ENCODE measurements around the gene RHBDL2. TPM values are rescaled to one million over a fixed set of nuclear protein-coding genes. Genes with fewer than 3 reads are reported as not detected.
"Not testable (repeated sequence)": the region's sequence is repeated elsewhere in the genome, so short reads cannot be mapped to it uniquely, and the experiment has no call there.

Gene RHBDL2
- total and polyA plus RNA-seq, 10 of the 15 experiments (the other 5 are each of a cell fraction or from before 2014, with no cell fraction given), result 0.05 TPM; not detected in 9

- Histone ChIP-seq H3K36me3 (ENCODE audit: control insufficient read depth in 2 of 2, insufficient read depth in 2 of 2, low read length in 1 of 2) (peaks cover 2 to 8% of the 10 kb centered on the region in 2 experiments; a peak in 2 of 4 replicates), H3K4me3 (no peak overlapping the region), H3K79me2 (ENCODE audit: control insufficient read depth, insufficient read depth, low read length) (no peaks in the 10 kb centered on the region), H3K9ac (ENCODE audit: control insufficient read depth, insufficient read depth, low read length) (no peak overlapping the region), H3K4me2 (ENCODE audit: control insufficient read depth, insufficient read depth) (no peak overlapping the region), H2AFZ (ENCODE audit: control insufficient read depth, low read depth, low read length) (no peak overlapping the region), H3K27me3 (replicated peaks in 1 of 2; ENCODE audit: control insufficient read depth in 2 of 2, insufficient read depth in 2 of 2, low read length in 1 of 2) (no peaks in the 10 kb centered on the region), H4K20me1 (ENCODE audit: control insufficient read depth, insufficient read depth) (no peaks in the 10 kb centered on the region), H3K4me1 (ENCODE audit: control insufficient read depth, insufficient read depth, low read length) (no peaks in the 10 kb centered on the region; the same call in 1 of the 2 replicates), H3K27ac (ENCODE audit: control insufficient read depth, insufficient read depth) (no peak overlapping the region), H3K9me3 (replicated peaks; ENCODE audit: control insufficient read depth, insufficient read depth, low read length) (no peaks in the 10 kb centered on the region)
- ATAC-seq (no peak), FAIRE-seq (no peak), DNase-seq (ENCODE audit: low read depth, low spot score) (no peak)
- ChIA-PET CTCF (interaction anchor here (1.3 to 1.9 kb wide), 4 partner anchors 10 to 246 kb away, joined by 5 to 9 read pairs (median 8); no protein-coding TSS in a partner anchor), POLR2A (no interaction called here), RAD21 (ENCODE audit: unreplicated experiment) (interaction anchor here (1.1 to 1.2 kb wide), 3 partner anchors 9 to 144 kb away, joined by 3 read pairs; no protein-coding TSS in a partner anchor), SMC1A (ENCODE audit: uncharacterized antibody, unreplicated experiment) (interaction anchor here (0.6 to 1.1 kb wide), 5 partner anchors 10 to 246 kb away, joined by 3 to 6 read pairs (median 3); no protein-coding TSS in a partner anchor)
- TF ChIP-seq RUNX3 (IDR thresholded peaks at IDR 0.05; ENCODE audit: low read length) (no peak), ASH2L (IDR thresholded peaks at IDR 0.05; ENCODE audit: borderline replicate concordance, low read depth) (no peak)
- TF ChIP-seq, protein P1, sequence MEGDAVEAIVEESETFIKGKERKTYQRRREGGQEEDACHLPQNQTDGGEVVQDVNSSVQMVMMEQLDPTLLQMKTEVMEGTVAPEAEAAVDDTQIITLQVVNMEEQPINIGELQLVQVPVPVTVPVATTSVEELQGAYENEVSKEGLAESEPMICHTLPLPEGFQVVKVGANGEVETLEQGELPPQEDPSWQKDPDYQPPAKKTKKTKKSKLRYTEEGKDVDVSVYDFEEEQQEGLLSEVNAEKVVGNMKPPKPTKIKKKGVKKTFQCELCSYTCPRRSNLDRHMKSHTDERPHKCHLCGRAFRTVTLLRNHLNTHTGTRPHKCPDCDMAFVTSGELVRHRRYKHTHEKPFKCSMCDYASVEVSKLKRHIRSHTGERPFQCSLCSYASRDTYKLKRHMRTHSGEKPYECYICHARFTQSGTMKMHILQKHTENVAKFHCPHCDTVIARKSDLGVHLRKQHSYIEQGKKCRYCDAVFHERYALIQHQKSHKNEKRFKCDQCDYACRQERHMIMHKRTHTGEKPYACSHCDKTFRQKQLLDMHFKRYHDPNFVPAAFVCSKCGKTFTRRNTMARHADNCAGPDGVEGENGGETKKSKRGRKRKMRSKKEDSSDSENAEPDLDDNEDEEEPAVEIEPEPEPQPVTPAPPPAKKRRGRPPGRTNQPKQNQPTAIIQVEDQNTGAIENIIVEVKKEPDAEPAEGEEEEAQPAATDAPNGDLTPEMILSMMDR (IDR thresholded peaks at IDR 0.05 in 2 of 3, conservative IDR thresholded peaks at IDR 0.05 in 1 of 3; ENCODE audit: control insufficient read depth in 2 of 3, extremely low read depth in 1 of 3, insufficient read depth in 1 of 3, low read depth in 3 of 3, low read length in 3 of 3), result peak in 1 of 3 experiments; percentile 4; a peak in 1 of 6 replicates
- in situ Hi-C loops (cut with MboI) (loop anchor here (25.0 kb wide), 1 partner anchor 959 kb away; no protein-coding TSS in a partner anchor), intact Hi-C loops (cut with micrococcal nuclease; ENCODE audit: unreplicated experiment) (no loop called here)
- BruUV-seq (replicated peaks), result no TSS peak
- 98% methylated on average over 3 of the region's 3 CpGs for WGBS (ENCODE audit: insufficient coverage, insufficient replicate concordance, low lambda C conversion rate, missing lambda C conversion rate)
Measured at GRCh38 chr1:38846210-38846609, 95.4 kb downstream of the RHBDL2 start.

DNA sequence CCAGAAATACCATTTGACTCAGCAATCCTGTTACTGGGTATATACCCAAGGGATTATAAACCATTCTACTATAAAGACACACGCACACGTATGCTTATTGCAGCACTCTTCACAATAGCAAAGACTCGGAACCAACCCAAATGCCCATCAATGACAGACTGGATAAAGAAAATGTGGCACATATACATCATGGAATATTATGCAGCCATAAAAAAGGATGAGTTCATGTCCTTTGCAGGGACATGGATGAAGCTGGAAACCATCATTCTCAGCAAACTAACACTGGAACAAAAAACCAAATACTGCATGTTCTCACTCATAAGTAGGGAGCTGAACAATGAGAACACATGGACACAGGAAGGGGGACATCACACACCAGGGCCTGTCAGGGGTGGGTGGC, 96.5 kb downstream of the RHBDL2 start:
- H3K4me2 ChIP-seq (ENCODE audit: control insufficient read depth, insufficient read depth); H3K79me2 ChIP-seq (ENCODE audit: control insufficient read depth, insufficient read depth, low read length); H3K9me3 ChIP-seq (replicated peaks; ENCODE audit: control insufficient read depth, insufficient read depth, low read length); H3K4me3 ChIP-seq; intact Hi-C loops (cut with micrococcal nuclease; ENCODE audit: unreplicated experiment); DNase-seq (ENCODE audit: low read depth, low spot score); RAD21 ChIA-PET (ENCODE audit: unreplicated experiment); H2AFZ ChIP-seq (ENCODE audit: control insufficient read depth, low read depth, low read length); H3K4me1 ChIP-seq (ENCODE audit: control insufficient read depth, insufficient read depth, low read length); H3K36me3 ChIP-seq (ENCODE audit: control insufficient read depth in 2 of 2, insufficient read depth in 2 of 2, low read length in 1 of 2); ATAC-seq; FAIRE-seq; H3K27ac ChIP-seq (ENCODE audit: control insufficient read depth, insufficient read depth); H4K20me1 ChIP-seq (ENCODE audit: control insufficient read depth, insufficient read depth); H3K27me3 ChIP-seq (replicated peaks in 1 of 2; ENCODE audit: control insufficient read depth in 2 of 2, insufficient read depth in 2 of 2, low read length in 1 of 2); POLR2A ChIA-PET; H3K9ac ChIP-seq (ENCODE audit: control insufficient read depth, insufficient read depth, low read length); BruUV-seq (replicated peaks): not testable (repeated sequence)
- in situ Hi-C loops (cut with MboI), result loop anchor here (25.0 kb wide), 1 partner anchor 958 kb away; no protein-coding TSS in a partner anchor
- ChIA-PET SMC1A (ENCODE audit: uncharacterized antibody, unreplicated experiment) (interaction anchor here (1.0 to 1.7 kb wide), 3 partner anchors 10 to 119 kb away, joined by 3 to 5 read pairs (median 3); no protein-coding TSS in a partner anchor), CTCF (interaction anchor here (1.3 to 1.9 kb wide), 4 partner anchors 10 to 247 kb away, joined by 5 to 9 read pairs (median 8); no protein-coding TSS in a partner anchor)
- 100% methylated on average over 3 of the region's 3 CpGs for WGBS (ENCODE audit: insufficient coverage, insufficient replicate concordance, low lambda C conversion rate, missing lambda C conversion rate)
